ENCODE measurements around the gene DPPA3.

GRCh38 chr12:7693793-7694192 is 17.4 kb upstream of the DPPA3 start:
- TF ChIP-seq CTCF (IDR thresholded peaks at IDR 0.05) (no peak), POLR2A (IDR thresholded peaks at IDR 0.05) (no peak)
